GM10266 (cell line): ENCODE measurements around the gene SLC15A5.

Experiments
- DNase-seq: peaks from one replicate; pipeline ENCODE4 v3.0.0; 2012; ENCODE audit errors: extremely low spot score
- TF ChIP-seq, protein P1 (sequence below): IDR thresholded peaks from 2 replicates; pipeline ENCODE4 v1.5.1; 2012; ENCODE audit warnings: mild to moderate bottlenecking, low read depth; ENCODE audit not compliant: control insufficient read depth, insufficient read depth; ENCODE audit errors: missing control alignments

Gene SLC15A5

DNA sequence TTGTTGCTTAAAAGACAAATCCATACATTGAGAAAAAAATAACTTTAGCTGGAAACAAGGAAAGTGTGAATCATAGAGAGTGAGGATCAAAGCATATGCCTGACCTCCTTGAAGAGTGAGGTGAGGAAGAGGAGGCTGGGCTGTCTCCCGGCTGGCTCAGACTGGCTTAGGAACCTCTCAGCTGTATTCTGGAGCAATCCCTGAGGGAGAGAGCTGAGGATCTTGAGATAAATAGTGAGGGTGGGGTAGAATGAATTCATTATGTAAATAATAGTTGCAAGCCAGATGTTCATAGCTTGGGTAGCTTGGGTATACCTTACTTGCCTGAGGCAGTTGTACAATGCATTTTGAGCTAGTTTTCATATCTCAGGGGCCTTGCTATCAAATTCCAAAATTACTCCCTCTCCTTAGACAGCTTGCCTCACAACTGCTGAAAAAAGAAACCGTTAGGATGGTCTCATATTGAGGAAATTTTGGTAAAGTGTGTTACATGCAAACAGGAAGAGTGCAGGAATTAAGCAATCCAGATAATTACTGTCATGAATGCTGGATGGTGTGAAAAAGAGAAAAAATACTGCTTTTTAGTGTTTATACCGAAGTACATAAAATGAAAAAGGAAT, 30.5 kb upstream of the SLC15A5 start:
- TF ChIP-seq, protein P1, sequence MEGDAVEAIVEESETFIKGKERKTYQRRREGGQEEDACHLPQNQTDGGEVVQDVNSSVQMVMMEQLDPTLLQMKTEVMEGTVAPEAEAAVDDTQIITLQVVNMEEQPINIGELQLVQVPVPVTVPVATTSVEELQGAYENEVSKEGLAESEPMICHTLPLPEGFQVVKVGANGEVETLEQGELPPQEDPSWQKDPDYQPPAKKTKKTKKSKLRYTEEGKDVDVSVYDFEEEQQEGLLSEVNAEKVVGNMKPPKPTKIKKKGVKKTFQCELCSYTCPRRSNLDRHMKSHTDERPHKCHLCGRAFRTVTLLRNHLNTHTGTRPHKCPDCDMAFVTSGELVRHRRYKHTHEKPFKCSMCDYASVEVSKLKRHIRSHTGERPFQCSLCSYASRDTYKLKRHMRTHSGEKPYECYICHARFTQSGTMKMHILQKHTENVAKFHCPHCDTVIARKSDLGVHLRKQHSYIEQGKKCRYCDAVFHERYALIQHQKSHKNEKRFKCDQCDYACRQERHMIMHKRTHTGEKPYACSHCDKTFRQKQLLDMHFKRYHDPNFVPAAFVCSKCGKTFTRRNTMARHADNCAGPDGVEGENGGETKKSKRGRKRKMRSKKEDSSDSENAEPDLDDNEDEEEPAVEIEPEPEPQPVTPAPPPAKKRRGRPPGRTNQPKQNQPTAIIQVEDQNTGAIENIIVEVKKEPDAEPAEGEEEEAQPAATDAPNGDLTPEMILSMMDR: no peak

DNA sequence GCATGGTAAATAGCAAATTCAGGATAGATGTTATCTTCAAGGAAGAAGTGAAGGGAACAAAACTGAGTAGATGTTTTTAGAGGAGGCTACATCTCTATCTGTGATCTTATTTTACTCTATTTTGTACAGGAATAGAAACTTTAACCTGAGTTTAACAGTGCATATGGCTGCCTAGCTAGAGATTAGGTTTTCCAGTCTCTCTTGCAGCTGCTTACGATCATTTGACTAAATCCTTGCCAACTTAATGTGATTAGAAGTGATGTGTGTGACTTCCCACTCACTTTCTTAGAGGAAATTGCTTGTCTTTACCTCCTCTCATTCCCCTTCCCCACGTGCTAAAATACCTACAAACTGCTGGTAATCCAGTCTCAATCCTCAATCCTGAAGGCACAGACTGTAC, 26.5 kb upstream of the SLC15A5 start:
- no peak for DNase-seq
- TF ChIP-seq, protein P1: no peak

More for the DNA sequence above, 30.5 kb upstream of the SLC15A5 start:
- no peak for DNase-seq

DNA sequence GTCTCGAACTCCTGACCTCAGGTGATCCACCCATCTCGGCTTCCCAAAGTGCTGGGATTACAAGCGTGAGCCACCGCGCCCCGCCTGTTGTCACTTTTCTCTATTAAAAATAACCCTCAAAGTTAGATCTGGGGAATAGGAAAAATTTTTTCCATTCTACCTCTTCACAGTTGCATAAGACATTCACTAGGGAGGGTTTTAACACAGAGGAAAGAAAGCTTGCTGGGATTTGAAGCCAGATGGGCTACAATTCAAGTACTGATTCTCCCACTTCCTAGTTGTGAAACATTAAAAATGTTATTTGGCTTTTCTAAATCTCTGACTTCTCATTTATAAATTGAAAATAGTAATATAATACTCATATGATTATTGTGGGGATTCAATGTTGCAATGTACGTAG, 23.3 kb upstream of the SLC15A5 start:
- DNase-seq: no peak
- TF ChIP-seq, protein P1: no peak

DNA sequence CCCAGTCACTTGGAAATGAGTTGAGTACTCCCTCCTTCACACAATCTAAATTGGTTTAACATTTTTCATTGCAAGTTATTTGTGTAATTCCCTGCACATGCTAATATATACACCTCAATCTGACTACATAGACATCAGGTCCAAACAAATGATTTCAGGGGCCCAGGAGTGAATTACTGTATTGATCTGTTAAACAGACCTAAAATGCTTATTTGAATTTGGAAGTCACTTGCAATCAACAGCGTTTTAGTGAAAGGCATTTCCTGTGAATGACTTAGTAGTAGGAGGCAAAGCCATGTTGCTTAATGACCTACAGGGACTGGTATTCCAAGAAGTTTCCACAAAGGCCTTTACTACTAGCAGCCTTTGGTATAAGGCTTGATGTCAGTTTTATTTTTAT, 22.6 kb upstream of the SLC15A5 start:
- no peak for DNase-seq
- TF ChIP-seq, protein P1: no peak

DNA sequence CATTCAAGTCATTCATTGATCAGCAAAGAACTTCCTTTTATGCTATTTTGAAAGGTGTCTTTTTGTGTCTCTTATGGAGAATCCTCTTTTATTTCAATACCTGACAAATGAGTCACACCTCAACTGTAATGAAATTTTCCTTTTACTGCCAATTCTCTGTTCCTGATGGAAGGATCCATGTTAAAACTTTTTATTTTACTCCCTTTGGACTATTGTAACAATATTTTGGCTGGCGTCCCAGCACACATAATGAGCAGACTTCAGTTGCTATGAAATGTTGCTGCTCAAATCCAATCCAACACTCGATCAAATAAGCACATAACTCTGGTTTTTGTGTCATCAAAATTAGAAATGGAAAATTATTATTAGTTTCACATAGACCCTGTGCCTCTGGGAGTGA, 21.9 kb upstream of the SLC15A5 start:
- TF ChIP-seq, protein P1: no peak
- no peak for DNase-seq

DNA sequence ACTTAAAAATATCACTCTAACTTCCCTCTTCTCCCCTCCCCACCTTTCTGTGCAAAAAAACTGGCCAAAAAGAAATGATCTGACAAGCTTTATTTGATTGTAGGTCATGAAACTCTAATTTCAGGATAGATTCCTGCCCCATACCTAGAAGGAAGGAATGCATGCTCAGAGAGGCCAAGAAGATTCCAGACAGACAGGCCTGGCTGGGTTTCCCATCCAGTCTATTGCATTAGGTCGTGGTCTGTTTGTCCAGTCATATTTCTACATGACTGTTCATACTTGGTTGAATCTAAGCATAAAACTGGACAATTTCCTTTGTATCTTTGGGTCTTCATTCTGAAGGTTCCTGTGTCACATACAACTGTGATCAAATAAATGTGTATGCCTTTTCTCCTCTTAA, 20.0 kb upstream of the SLC15A5 start:
- no peak for DNase-seq
- TF ChIP-seq, protein P1: no peak

DNA sequence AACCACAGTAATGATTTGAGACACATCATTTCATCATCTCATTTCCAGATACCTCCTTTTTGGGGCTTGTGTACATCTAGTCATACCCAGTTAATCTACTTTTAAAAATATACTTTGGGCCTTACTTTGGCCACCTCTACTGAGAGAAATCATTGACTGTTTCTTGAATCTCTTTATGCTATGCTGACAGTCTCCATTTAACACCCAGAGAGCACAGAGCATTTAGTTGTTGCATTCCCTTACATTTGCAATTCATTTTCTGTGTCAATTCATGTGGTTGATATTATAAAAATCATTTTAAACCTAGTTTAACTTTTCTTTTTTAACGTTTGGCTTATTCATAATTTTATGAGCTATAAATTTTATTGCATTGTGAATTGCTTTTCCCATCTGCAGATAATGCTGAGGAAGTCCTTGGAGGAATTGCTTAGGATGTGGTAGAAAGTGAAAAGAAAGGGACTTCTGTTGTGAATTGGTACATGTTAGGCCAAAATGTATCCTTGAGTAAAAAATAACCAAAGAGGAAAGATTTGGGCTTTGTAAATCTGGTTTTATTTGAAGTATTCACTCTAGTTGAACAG, 17.0 kb upstream of the SLC15A5 start:
- TF ChIP-seq, protein P1: no peak
- no peak for DNase-seq
